GM03348 (cell line): ENCODE results near the gene MRPL4.
A peak's percentile ranks its signal among the peaks of the same experiment; 100 is the strongest.
"Not testable (repeated sequence)": the region's sequence is repeated elsewhere in the genome, so short reads cannot be mapped to it uniquely, and the experiment has no call there.

Experiments used
- DNase-seq: peaks from one replicate; pipeline ENCODE4 v3.0.0; 2012; ENCODE audit warnings: low spot score

Gene MRPL4

GRCh38 chr19:10262771-10263170 is 10.8 kb downstream of the MRPL4 start:
- DNase-seq, result no peak

- DNase-seq, result no peak
Measured at GRCh38 chr19:10266706-10267105, 14.7 kb downstream of the MRPL4 start.

- no peak for DNase-seq
Measured at GRCh38 chr19:10268071-10268470, 16.1 kb downstream of the MRPL4 start.

GRCh38 chr19:10269333-10270179 is 17.5 kb downstream of the MRPL4 start:
- peak; percentile 92 for DNase-seq

GRCh38 chr19:10270180-10270615 is 18.2 kb downstream of the MRPL4 start:
- peak; percentile 41 for DNase-seq

GRCh38 chr19:10270616-10271394 is 18.8 kb downstream of the MRPL4 start, which contains the start of gene ICAM1:
Gene ICAM1 (plus strand): TSS chr19:10271120. CDS start chr19:10271160, 40 bp downstream.
- peak; percentile 78 for DNase-seq

GRCh38 chr19:10271543-10272086 is 19.6 kb downstream of the MRPL4 start:
- no peak for DNase-seq

GRCh38 chr19:10274589-10274988 is 22.6 kb downstream of the MRPL4 start:
- no peak for DNase-seq

GRCh38 chr19:10277795-10278589 is 26.0 kb downstream of the MRPL4 start:
- DNase-seq, result no peak

- no peak for DNase-seq
Measured at GRCh38 chr19:10278935-10279334, 26.9 kb downstream of the MRPL4 start.

GRCh38 chr19:10279737-10280442 is 27.9 kb downstream of the MRPL4 start:
- DNase-seq, result no peak

- not testable (repeated sequence) for DNase-seq
Measured at GRCh38 chr19:10282043-10282442, 30.0 kb downstream of the MRPL4 start.

- no peak for DNase-seq
Measured at GRCh38 chr19:10283301-10284064, 31.5 kb downstream of the MRPL4 start.

GRCh38 chr19:10284065-10284959 is 32.3 kb downstream of the MRPL4 start:
- no peak for DNase-seq

GRCh38 chr19:10284960-10285278 is 32.9 kb downstream of the MRPL4 start:
- no peak for DNase-seq

GRCh38 chr19:10285393-10285792 is 33.4 kb downstream of the MRPL4 start:
- no peak for DNase-seq

- DNase-seq, result no peak
Measured at GRCh38 chr19:10286803-10287737, 35.1 kb downstream of the MRPL4 start, which contains the start of gene ICAM4. Gene ICAM4 (plus strand): TSS chr19:10286955. CDS start chr19:10287013, 58 bp downstream.

GRCh38 chr19:10288662-10289166 is 36.7 kb downstream of the MRPL4 start:
- DNase-seq, result peak; percentile 84
